Heart right ventricle (tissue), 16 donors: ENCODE results near the gene NGEF. TPM values are rescaled to one million over a fixed set of nuclear protein-coding genes. Genes with fewer than 3 reads are reported as not detected.
A peak's percentile ranks its signal among the peaks of the same experiment; 100 is the strongest.

ENCODE experiments used
- ATAC-seq, 8 donors: fragments of 200-7000 bp; cut with Tn5 transposase; one replicate each; pipeline ENCODE4 v1.9.1; 2020; ENCODE audit warnings: mild to moderate bottlenecking in 8 of 8, moderate library complexity in 8 of 8, moderate number of reproducible peaks in 1 of 8
- DNase-seq, 2 donors: peaks; one replicate each; pipeline ENCODE4 v3.0.0-alpha.2; 2020
- H3K27ac ChIP-seq, 10 donors: fragments of 200-600 bp; sonication (generic) in 2 of 10; one replicate each; pipeline versions ENCODE4 v1.5.0 to v1.8.0; 2020 to 2022; ENCODE audit warnings: mild to moderate bottlenecking in 3 of 10
- H3K27me3 ChIP-seq, 7 donors: fragments of 200-600 bp; one replicate each; pipeline ENCODE4 v1.8.0; 2021 to 2022; ENCODE audit warnings: mild to moderate bottlenecking in 2 of 7
- H3K36me3 ChIP-seq, 9 donors: fragments of 200-600 bp; sonication (generic) in 1 of 9; one replicate each; pipeline versions ENCODE4 v1.5.0 to v1.8.0; 2020 to 2022; ENCODE audit warnings: mild to moderate bottlenecking in 2 of 9
- H3K4me1 ChIP-seq, 9 donors: fragments of 200-600 bp; sonication (generic) in 1 of 9; one replicate each; pipeline versions ENCODE4 v1.5.0 to v1.8.0; 2020 to 2022; ENCODE audit warnings: mild to moderate bottlenecking in 4 of 9
- H3K4me3 ChIP-seq, 10 donors: fragments of 200-600 bp; sonication (generic) in 2 of 10; one replicate each; pipeline versions ENCODE4 v1.5.0 to v1.8.0; 2020 to 2022; ENCODE audit warnings: mild to moderate bottlenecking in 7 of 10, moderate library complexity in 2 of 10
- H3K9me3 ChIP-seq, 11 donors: fragments of 200-600 bp in 10 of 11; sonication (generic) in 2 of 11; one replicate each; pipeline versions ENCODE4 v1.5.0 to v1.8.0; 2013 to 2022; ENCODE audit warnings: mild to moderate bottlenecking in 2 of 11, control low read depth in 1 of 11, moderate library complexity in 1 of 11
- WGBS, 2 donors: extraction: QIAGEN DNeasy Blood & Tissue Kit; methylation state at CpG; one replicate each; pipeline ENCODE4 v1.1.7; 2013; ENCODE audit warnings: inconsistent platforms in 1 of 2; 5-methylcytosine and 5-hydroxymethylcytosine counted together
- intact Hi-C, 10 donors: fragments of 100-400 bp; cut with DNase I; formaldehyde crosslinking; loops; one replicate each; pipeline versions ENCODE4 v1.11.1 to v1.14.2; 2022
- polyA plus RNA-seq, 2 donors: library from polyadenylated mRNA; stranded (reverse); fragments of 200-250 nt; gene quantifications; one replicate each; pipeline ENCODE4 v1.2.3, GENCODE V29; 2013
- total RNA-seq, 10 donors: library from RNA; stranded (reverse); fragmentation: NEBNext Ultra II Directional in 3 of 10; extraction: Animal tissue kit (Norgen Biotek cat#: 25700) in 3 of 10; gene quantifications; one replicate each; pipeline versions ENCODE4 v1.2.1 to v1.2.4, GENCODE V29; 2021 to 2023
- TF ChIP-seq, protein P1 (sequence below), 9 donors: fragments of 200-600 bp; sonication (generic) in 2 of 9; IDR thresholded peaks; one replicate each; pipeline versions ENCODE4 v1.5.0 to v1.8.0; 2021 to 2022; ENCODE audit warnings: antibody characterized with exemption in 9 of 9, mild to moderate bottlenecking in 5 of 9, moderate library complexity in 1 of 9
- donor health status: Arrhythmogenic right ventricular cardiomyopathy.
- donor health status: ischemic (EF 13 %, LVEDD 7.1; RV severe dilation, severe dysfunction).
- donor health status: healthy with polysubstance abuse.
- donor health status: DM: no; HTN: yes; CAD: no.
- donor health status: DM: no; HTN: no; CAD: no.
- donor health status: ischemic (EF 25% LVEDD 6.9; RV normal size, moderate dysfunction).
- donor health status: ischemic (EF 25% LVEDD 5.7; RV mildly dilated, moderate dysfunction).
- donor health status: healthy.
- donor health status: DM: yes; HTN: yes; CAD: no.
- donor health status: Ischemic cardiomyopathy.
- donor health status: ischemic (EF 35%, LVEDD 5.7; RV mildly dilated, moderate dysfunction).
- donor health status: nonischemic (EF 11% LVEDD 7.7; RV severe dilation, severe dysfunction).
- donor health status: DM: yes; HTN: yes; CAD: no.
- donor health status: PGD.
- donor health status: ischemic (EF 29% LVEDD 5.4; RV normal size, mild dysfunction).
- donor health status: nonischemic (EF 23%, LVEDD 6.1; RV moderate dilation, normal function).

NGEF gene
- total and polyA plus RNA-seq, 12 donors = 0.27 to 0.75 (median 0.54) TPM; not detected in 3

- TF ChIP-seq, protein P1, sequence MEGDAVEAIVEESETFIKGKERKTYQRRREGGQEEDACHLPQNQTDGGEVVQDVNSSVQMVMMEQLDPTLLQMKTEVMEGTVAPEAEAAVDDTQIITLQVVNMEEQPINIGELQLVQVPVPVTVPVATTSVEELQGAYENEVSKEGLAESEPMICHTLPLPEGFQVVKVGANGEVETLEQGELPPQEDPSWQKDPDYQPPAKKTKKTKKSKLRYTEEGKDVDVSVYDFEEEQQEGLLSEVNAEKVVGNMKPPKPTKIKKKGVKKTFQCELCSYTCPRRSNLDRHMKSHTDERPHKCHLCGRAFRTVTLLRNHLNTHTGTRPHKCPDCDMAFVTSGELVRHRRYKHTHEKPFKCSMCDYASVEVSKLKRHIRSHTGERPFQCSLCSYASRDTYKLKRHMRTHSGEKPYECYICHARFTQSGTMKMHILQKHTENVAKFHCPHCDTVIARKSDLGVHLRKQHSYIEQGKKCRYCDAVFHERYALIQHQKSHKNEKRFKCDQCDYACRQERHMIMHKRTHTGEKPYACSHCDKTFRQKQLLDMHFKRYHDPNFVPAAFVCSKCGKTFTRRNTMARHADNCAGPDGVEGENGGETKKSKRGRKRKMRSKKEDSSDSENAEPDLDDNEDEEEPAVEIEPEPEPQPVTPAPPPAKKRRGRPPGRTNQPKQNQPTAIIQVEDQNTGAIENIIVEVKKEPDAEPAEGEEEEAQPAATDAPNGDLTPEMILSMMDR (IDR thresholded peaks at IDR 0.05) = no peak
- Histone ChIP-seq H3K9me3 (no peaks in the 10 kb centered on the region), H3K27me3 (peaks cover 0 to 31% (median 25%) of the 10 kb centered on the region in 7 donors), H3K27ac (no peak overlapping the region), H3K4me3 (no peak overlapping the region), H3K4me1 (peaks cover 0 to 17% (median 0%) of the 10 kb centered on the region in 9 donors), H3K36me3 (no peaks in the 10 kb centered on the region)
- intact Hi-C loops = no loop called here
- WGBS, 2 donors = 76 to 82% methylated on average over 9 of the region's 9 CpGs
- DNase-seq (no peak), ATAC-seq (no peak)
These were observed 109.1 kb downstream of the NGEF start for GRCh38 chr2:232903989-232904388.

- ATAC-seq = peak in 5 of 8 donors; percentile 31 to 74 (median 42)
These were observed 111.1 kb downstream of the NGEF start for GRCh38 chr2:232901736-232902578.

DNA sequence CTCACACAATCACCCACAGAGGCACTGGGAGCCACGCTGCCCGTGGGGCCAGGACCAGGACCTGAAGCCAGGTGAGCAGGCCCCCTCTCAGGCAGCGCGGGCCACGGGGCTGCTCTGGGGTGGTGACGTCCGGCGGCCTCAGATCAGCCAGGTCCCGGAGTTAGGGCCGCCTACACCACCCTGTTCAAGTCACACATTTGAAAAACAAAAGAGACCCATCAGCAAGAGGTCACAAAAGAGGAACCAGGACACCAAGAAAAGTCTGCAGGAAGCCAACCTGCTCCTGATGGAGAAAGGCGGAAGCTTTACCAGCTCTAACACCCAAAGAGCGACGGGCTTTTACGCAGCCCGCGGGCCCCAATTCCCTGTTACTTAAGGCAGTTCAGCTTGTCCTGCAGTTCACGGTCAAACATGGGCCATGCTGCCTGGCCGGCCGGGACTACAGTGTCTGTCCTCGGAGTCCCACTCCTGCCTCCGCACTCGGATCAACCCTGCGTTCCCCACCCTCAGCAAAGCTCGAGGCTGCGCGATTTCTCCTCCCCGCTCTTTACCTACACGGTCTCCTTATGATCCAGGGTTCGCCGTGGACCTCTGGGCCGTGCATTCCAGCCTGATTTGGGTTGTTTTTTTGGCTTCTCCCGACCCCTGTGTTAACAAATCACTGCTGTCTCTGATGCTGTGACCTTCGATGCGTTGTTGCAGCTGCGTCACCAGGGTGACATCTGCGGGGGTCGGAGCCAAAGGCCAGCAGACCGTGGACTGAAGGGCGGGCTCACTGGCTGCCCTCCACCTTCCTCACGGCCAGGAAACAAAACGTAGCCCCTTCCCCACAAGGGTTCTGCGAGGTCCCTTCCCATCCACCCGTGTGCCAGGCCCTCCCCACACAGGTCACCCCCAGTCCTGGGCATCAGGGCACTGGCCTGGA is 112.0 kb downstream of the NGEF start:
- Histone ChIP-seq H3K9me3 (no peaks in the 10 kb centered on the region), H3K27me3 (peaks cover 0 to 28% (median 18%) of the 10 kb centered on the region in 7 donors), H3K36me3 (no peaks in the 10 kb centered on the region), H3K27ac (peak overlapping the region in 1 of 10 donors; percentile 20), H3K4me1 (peaks cover 0 to 17% (median 0%) of the 10 kb centered on the region in 9 donors), H3K4me3 (no peak overlapping the region)
- DNase-seq = no peak
- intact Hi-C loops = no loop called here
- TF ChIP-seq, protein P1 (IDR thresholded peaks at IDR 0.05) = no peak
- peak in 1 of 8 donors; percentile 41 for ATAC-seq
- WGBS, 2 donors = 58 to 63% methylated on average over 43 of the region's 43 CpGs

More at GRCh38 chr2:232901736-232902578, 111.1 kb downstream of the NGEF start:
- no peaks in the 10 kb centered on the region for H3K36me3 ChIP-seq
- H3K27ac ChIP-seq = peak overlapping the region in 1 of 10 donors; percentile 20
- H3K4me3 ChIP-seq = no peak overlapping the region
- TF ChIP-seq, protein P1 (IDR thresholded peaks at IDR 0.05) = no peak
- intact Hi-C loops = no loop called here
- DNase-seq = no peak
- H3K4me1 ChIP-seq = peaks cover 0 to 17% (median 0%) of the 10 kb centered on the region in 9 donors
- WGBS, 2 donors = 60 to 71% methylated on average over 28 of the region's 28 CpGs
- peaks cover 0 to 28% (median 18%) of the 10 kb centered on the region in 7 donors for H3K27me3 ChIP-seq
- no peaks in the 10 kb centered on the region for H3K9me3 ChIP-seq
